AG04450 (cell line): ENCODE data around the gene SP7. TPM values are rescaled to one million over a fixed set of nuclear protein-coding genes. Genes with fewer than 3 reads are reported as not detected.
"Not testable (repeated sequence)": the region's sequence is repeated elsewhere in the genome, so short reads cannot be mapped to it uniquely, and the experiment has no call there.

ENCODE experiments used
- CTCF ChIA-PET: fragments of 300-600, 350-600 bp; formaldehyde crosslinking; extraction: SDS; loops from one replicate; lab custom pipeline; 2022; ENCODE audit warnings: antibody characterized with exemption, inconsistent platforms; lab: Charles Lee
- POLR2A ChIA-PET: fragments of 350-600 bp; formaldehyde crosslinking; extraction: SDS; loops from one replicate; lab custom pipeline; 2021; ENCODE audit warnings: antibody characterized with exemption, inconsistent platforms; lab: Yijun Ruan, JAX
- DNase-seq: peaks from one replicate; pipeline ENCODE4 v3.0.0-alpha.2; 2011; ENCODE audit warnings: low read depth, low spot score
- H3K27ac ChIP-seq: one replicate; pipeline ENCODE4 v1.5.1; 2012; ENCODE audit warnings: low read depth, low read length, control low read depth
- H3K27me3 ChIP-seq: one replicate; pipeline ENCODE4 v1.6.0; 2012; ENCODE audit warnings: low read length; ENCODE audit not compliant: control insufficient read depth, insufficient read depth
- H3K4me3 ChIP-seq: 2 replicates; pipeline ENCODE4 v1.5.1; 2011; ENCODE audit warnings: mild to moderate bottlenecking, low read depth, low read length, control low read depth
- H3K9me3 ChIP-seq: 2 replicates; pipeline ENCODE4 v1.5.1; 2012; ENCODE audit warnings: low read length; ENCODE audit not compliant: control insufficient read depth, insufficient read depth
- polyA plus RNA-seq: library from polyadenylated mRNA; depleted of rRNA; stranded (reverse); fragments of >200 nt; gene quantifications from 2 replicates; pipeline ENCODE4 v1.2.3, GENCODE V29; 2011
- TF ChIP-seq, protein P1 (sequence below): IDR thresholded peaks from 2 replicates; pipeline ENCODE4 v1.5.1; 2011; ENCODE audit warnings: low read depth, low read length, control low read depth, inconsistent platforms

The SP7 gene
- polyA plus RNA-seq, 1 experiment: not detected

DNA sequence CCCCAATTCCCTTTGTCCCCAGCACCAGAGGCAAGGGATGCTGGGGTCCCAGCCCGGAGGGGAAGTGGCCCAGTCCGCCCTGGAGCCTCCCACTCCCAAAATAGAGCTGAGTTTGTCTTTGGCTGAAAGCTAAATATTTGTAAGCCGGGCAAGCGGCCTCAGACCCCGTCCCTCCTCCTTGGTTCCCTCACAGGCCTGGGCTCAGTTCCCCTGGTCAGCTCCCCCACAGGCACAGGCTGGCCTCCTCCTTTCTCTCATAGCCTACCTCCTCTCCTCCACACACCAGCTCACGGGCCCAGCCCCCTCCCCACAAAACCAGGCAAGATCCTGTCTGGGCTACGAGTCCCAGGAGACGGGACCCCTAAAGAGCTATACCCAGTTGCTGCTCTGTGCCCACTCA, 1.3 kb downstream of the SP7 start:
- Histone ChIP-seq H3K9me3 (no peaks in the 10 kb centered on the region), H3K27ac (no peak overlapping the region), H3K27me3 (peaks cover 65% of the 10 kb centered on the region), H3K4me3 (no peak overlapping the region)
- TF ChIP-seq, protein P1, sequence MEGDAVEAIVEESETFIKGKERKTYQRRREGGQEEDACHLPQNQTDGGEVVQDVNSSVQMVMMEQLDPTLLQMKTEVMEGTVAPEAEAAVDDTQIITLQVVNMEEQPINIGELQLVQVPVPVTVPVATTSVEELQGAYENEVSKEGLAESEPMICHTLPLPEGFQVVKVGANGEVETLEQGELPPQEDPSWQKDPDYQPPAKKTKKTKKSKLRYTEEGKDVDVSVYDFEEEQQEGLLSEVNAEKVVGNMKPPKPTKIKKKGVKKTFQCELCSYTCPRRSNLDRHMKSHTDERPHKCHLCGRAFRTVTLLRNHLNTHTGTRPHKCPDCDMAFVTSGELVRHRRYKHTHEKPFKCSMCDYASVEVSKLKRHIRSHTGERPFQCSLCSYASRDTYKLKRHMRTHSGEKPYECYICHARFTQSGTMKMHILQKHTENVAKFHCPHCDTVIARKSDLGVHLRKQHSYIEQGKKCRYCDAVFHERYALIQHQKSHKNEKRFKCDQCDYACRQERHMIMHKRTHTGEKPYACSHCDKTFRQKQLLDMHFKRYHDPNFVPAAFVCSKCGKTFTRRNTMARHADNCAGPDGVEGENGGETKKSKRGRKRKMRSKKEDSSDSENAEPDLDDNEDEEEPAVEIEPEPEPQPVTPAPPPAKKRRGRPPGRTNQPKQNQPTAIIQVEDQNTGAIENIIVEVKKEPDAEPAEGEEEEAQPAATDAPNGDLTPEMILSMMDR: no peak
- ChIA-PET POLR2A (interaction anchor here (0.7 to 1.3 kb wide), 2 partner anchors 11 to 13 kb away, joined by 3 read pairs; partner anchors contain the start of gene AAAS), CTCF (interaction anchor here (1.4 to 2.4 kb wide), 3 partner anchors 10 to 173 kb away, joined by 4 to 14 read pairs (median 9); partner anchors contain the start of genes AAAS and NPFF)
- no peak for DNase-seq

DNA sequence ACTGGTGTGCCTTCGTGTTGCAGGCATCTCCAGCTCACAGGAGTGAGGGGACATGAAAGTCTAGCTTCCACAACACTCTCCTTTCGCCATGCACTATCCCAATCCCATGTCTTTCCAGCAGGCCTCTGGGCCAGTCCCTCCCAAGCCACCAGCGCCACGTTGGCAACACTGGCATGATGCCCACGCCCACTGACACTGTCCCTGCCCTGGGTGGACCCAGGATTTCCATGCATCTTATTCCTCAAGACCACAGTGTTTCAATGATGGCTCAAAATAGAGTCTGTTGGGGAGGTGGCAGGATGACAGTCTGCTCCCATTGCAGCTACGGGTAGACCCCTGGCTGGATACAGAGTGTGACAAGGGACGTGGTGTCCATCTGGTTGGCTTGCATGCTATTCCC, 2.3 kb downstream of the SP7 start:
- H3K27ac ChIP-seq: no peak overlapping the region
- H3K4me3 ChIP-seq: no peak overlapping the region
- CTCF ChIA-PET: interaction anchor here (0.6 to 1.4 kb wide), 6 partner anchors 9 to 64 kb away, joined by 3 to 9 read pairs (median 5); partner anchors contain the start of gene AAAS
- TF ChIP-seq, protein P1: no peak
- DNase-seq: no peak
- peaks cover 70% of the 10 kb centered on the region for H3K27me3 ChIP-seq
- POLR2A ChIA-PET: interaction anchor here (0.7 to 1.5 kb wide), 2 partner anchors 11 to 65 kb away, joined by 3 to 8 read pairs; no protein-coding TSS in a partner anchor
- H3K9me3 ChIP-seq: no peaks in the 10 kb centered on the region

DNA sequence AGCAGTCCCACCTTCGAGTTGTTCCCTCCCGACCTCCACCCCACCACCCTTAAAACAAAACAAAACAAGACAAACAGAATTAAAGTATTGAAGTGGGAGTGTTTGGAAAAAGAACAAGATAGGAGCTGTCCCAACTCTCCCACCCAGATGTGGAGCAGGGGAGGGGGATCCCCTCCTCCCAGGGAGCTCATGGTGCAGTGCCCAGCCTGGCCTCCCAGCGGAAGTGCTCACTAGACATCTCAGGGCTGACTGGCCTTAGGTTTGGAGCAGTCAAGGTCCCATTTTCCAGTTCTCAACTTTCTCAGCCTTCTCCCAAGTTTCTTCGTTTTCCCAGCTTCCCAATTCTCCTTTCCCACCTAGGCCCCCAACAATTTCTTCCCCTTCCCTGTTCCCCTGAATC, 2.9 kb downstream of the SP7 start:
- CTCF ChIA-PET: interaction anchor here (0.6 to 1.4 kb wide), 6 partner anchors 8 to 64 kb away, joined by 3 to 9 read pairs (median 5); partner anchors contain the start of gene AAAS
- no peak overlapping the region for H3K4me3 ChIP-seq
- no peak overlapping the region for H3K27ac ChIP-seq
- no peak for DNase-seq
- POLR2A ChIA-PET: interaction anchor here (1.5 kb wide), 1 partner anchor 12 kb away, joined by 8 read pairs; no protein-coding TSS in a partner anchor
- TF ChIP-seq, protein P1: no peak
- peaks cover 67% of the 10 kb centered on the region for H3K27me3 ChIP-seq
- H3K9me3 ChIP-seq: no peaks in the 10 kb centered on the region

DNA sequence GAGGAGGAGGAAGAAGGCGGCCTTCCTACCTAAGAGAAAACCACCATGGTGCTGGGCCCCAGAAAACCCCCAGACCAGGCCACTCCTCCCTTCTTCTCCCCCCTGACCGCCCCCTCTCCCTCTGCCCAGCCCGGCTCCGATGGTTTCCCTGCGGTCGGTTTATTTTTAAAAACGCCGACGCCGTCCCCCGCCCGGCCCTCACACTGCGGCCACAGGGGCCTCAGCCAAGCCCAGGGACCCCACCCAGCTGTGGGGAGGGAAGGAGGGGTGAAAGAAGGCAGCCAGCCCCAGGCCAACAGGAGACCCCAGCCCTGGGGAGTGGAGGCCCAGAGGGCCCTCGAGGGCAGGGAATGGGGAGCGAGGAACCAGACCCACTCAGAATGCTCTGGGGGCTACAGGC, 3.4 kb downstream of the SP7 start:
- H3K4me3 ChIP-seq: no peak overlapping the region
- TF ChIP-seq, protein P1: no peak
- H3K27me3 ChIP-seq: peaks cover 62% of the 10 kb centered on the region
- DNase-seq: no peak
- no peak overlapping the region for H3K27ac ChIP-seq
- ChIA-PET POLR2A (interaction anchor here (1.5 kb wide), 2 partner anchors 12 kb away, joined by 4 to 8 read pairs; no protein-coding TSS in a partner anchor), CTCF (interaction anchor here (0.8 to 1.5 kb wide), 6 partner anchors 8 to 143 kb away, joined by 3 to 9 read pairs (median 4); partner anchors contain the start of gene AAAS)
- H3K9me3 ChIP-seq: no peaks in the 10 kb centered on the region

DNA sequence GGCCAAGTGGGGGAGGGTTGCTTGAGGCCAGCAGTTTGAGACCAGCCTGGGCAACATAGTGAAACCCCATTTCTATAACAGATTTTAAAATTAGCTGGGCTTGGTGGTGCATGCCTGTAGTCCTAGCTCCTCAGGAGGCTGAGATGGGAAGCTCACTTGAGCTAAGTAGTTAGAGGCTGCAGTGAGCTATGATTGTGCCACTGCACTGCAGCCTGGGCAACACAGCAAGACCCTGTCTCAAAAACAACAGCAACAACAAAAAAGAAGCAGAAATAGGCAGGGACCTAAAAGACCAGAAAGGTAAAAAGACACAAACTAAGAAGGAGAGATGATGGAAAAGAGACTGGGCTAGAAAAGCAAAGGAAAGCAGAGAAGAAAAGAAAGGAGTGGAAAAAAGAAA, 3.8 kb downstream of the SP7 start:
- POLR2A ChIA-PET: interaction anchor here (1.5 kb wide), 1 partner anchor 12 kb away, joined by 4 read pairs; no protein-coding TSS in a partner anchor
- H3K27ac ChIP-seq, H3K9me3 ChIP-seq, H3K4me3 ChIP-seq, DNase-seq: not testable (repeated sequence)
- peaks cover 58% of the 10 kb centered on the region for H3K27me3 ChIP-seq
- CTCF ChIA-PET: interaction anchor here (0.8 to 1.5 kb wide), 3 partner anchors 11 to 144 kb away, joined by 3 to 4 read pairs (median 3); partner anchors contain the start of gene AAAS
